HG03520 (cell line): ENCODE data around the gene HPDL.
"Not testable (repeated sequence)": the region's sequence is repeated elsewhere in the genome, so short reads cannot be mapped to it uniquely, and the experiment has no call there.

ENCODE experiments used
- ATAC-seq: cut with Tn5 transposase; IDR thresholded peaks from one replicate; pipeline ENCODE4 v1.9.1; 2021; ENCODE audit warnings: mild to moderate bottlenecking, moderate library complexity; ENCODE audit not compliant: unreplicated experiment

The HPDL gene

DNA sequence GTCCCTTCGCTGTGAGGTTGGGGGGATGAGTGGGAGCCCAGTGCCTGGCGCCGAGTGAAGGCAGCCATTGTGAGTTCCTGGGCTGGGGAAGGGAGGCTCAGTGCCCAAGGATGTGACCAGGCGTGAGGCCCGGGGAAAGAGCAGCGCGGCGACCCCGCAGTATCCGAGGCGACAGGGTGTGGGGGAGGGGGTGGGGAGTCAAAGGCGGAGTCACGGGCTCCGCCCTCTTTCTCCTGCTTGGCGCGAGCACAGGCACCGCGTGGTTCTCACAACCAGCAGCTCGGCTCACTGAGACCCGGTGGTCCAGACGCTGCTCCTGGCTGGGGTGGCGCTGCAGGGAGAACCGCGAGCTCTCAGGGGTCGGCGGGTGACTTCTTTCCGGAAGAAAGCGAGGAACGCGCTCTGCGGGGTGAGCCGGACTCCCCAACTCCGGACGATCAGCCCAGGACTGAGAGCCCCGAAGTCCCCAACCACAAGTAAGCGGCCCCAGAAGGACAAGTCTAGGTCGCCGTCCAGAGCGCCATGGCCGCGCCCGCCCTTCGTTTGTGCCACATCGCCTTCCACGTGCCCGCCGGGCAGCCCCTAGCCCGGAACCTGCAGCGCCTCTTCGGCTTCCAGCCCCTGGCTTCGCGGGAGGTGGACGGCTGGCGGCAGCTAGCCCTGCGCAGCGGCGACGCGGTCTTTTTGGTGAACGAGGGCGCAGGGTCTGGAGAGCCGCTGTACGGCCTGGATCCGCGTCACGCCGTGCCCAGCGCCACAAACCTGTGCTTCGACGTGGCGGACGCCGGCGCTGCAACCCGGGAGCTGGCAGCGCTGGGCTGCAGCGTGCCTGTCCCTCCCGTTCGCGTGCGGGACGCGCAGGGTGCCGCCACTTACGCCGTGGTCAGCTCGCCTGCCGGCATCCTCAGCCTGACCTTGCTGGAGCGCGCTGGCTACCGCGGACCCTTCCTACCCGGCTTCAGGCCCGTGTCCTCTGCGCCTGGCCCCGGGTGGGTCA lies at the start of gene HPDL:
TSS of gene HPDL (plus strand) at position 269 of the 997 bp plus-strand sequence. CDS start at position 523, 254 bp downstream.
- ATAC-seq = no peak

DNA sequence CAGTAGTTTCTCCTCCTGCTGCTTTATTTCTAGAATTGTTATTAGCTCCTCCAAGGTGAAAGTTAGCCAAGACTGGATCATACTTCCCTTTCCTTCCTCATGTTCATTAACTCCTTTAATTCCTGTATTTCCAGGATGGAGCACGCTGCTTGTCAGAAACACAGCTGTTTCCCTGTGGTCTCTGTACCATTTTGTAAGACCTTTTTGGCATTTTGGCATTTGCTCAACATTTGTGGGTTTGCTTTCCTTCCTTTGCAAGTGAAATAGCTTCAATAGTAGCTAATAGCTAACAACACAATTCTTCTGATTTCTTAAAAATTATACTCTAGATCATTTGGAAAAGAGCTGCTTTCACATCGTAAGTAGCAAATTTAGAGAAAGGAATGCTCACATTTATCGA lies 44.3 kb upstream of the HPDL start:
- ATAC-seq = no peak

DNA sequence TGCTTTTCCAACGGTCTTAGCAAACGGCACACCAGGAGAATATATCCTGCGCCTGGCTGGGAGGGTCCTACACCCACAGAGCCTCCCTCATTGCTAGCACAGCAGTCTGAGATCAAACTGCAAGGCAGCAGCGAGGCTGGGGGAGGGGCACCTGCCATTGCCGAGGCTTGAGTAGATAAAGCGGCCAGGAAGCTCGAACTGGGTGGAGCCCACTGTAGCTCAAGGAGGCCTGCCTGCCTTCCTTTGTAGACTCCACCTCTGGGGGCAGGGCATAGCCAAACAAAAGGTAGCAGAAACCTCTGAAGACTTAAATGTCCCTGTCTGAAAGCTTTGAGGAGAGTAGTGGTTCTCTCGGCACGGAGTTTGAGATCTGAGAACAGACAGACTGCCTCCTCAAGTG lies 41.8 kb upstream of the HPDL start:
- not testable (repeated sequence) for ATAC-seq

DNA sequence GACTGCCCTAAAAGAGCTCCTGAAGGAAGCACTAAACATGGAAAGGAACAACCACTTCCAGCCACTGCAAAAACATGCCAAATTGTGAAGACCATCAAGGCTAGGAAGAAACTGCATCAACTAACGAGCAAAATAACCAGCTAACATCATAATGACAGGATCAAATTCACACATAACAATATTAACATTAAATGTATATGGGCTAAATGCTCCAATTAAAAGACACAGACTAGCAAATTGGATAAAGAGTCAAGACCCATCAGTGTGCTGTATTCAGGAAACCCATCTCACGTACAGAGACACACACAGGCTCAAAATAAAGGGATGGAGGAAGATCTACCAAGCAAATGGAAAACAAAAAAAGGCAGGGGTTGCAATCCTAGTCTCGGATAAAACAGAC lies 40.2 kb upstream of the HPDL start:
- ATAC-seq = not testable (repeated sequence)

DNA sequence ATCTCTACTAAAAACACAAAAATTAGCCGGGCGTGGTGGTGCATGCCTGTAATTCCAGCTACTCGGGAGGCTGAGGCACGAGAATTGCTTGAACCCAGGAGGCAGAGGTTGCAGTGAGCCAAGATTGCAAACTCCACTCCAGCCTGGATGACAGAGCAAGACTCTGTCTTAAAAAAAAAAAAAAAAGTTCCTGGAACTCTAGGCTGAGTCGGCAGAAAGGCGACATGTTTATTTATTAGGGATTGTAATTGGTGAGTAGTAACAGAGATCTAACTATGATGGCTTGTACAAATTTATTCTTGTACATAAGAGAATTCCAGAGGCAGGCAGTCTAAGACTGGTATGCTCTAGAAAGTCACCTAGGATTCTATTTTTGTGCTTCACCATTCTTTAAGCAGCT lies 35.7 kb upstream of the HPDL start:
- not testable (repeated sequence) for ATAC-seq

DNA sequence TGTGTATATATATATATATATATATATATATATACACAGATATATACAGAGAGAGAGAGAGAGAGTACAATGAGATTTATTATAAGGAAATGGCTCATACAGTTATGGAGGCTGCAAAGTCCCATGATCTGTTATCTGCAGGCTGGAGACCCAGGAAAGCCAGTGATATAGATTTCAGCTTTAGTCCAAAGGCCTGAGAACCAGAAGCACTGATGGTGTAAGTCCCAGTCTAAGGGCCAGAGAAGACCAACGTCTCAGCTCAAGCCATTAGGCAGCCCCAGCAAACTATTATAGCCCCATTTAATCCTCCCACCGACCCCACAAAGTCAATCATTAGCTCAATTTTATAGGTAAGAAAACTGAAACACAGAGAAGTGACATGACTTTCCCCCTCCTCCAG lies 35.0 kb upstream of the HPDL start:
- no peak for ATAC-seq

DNA sequence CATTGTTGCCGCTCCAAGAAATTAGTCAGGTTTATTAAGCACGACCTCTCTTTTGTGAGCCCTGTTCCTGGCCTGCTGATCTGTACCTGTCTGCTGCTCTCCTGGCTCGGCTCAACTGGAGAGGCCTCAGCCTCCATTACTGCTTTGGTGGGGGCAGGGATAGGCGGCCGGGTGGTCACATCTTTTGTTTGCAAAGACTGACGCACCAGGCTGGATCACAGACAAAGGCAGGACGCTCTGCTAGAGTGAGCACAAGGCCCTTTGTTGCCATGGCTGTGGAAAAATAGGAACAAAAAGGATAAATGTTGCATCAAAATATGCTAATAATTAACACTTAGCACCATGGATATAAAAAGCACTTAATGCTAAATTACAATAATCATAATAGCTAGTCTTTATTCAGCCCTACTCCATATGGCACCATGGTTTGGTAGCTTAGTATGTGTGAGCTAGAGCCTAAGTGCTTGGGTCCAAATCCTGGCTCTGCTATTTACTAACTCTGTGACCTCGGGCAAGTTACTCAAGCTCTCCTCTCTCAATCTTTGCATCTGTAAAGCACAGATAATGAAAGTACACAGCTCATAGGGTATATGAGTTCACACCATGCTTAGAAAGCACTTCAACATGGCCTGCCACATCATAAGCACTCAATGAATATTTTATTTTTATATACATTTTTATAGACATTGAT lies 28.9 kb upstream of the HPDL start:
- no peak for ATAC-seq

DNA sequence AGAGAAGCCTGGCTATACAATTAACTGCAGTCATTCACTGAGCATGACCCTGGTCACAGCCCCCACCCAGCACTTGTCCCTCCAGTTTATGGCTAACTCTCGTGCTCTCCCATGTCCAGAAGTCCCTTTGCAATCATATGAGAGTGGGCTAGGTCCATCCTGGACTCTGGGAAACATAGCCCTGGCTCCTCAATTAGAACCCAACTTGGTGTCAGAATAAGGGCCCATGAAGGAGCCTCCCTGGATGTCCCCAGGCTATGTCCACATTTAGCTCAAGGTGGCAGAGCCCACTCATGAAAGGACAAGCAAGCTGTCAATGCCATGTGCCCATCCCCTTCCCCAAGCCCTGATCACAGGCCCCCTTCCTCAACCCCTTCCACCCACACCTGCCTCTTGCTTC lies 27.4 kb upstream of the HPDL start:
- no peak for ATAC-seq

DNA sequence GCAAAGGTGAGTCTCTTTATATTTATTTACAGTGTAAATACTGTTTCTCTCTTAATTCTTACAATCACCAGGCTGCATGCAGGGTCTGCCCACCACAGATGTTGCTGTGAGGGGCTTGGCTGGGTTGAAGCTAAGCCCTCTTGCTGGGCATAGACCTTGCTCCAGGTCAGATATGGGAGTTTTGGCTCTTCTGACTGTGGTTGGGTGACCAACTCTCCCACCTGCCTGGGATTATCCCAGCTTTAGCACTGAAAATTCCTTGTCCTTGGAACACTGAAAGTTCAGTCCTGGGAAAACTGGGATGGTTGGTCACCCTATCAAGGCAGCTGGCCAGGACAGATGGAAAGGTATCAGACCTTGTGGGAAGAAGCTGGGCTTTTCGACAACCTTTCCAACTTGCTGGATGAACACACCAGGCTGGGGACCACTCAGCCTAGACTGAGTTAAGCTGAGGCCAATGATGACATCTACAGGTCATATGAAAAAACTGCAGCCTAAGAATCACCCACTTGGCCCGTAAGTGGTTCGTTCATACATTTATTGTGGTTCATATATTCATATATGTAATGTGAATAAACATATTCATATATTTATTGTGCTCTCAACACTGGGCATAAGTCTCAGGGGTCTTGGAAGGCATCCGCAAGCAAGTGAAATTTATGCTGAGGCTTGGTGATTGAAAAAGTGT lies 26.6 kb upstream of the HPDL start:
- no peak for ATAC-seq

DNA sequence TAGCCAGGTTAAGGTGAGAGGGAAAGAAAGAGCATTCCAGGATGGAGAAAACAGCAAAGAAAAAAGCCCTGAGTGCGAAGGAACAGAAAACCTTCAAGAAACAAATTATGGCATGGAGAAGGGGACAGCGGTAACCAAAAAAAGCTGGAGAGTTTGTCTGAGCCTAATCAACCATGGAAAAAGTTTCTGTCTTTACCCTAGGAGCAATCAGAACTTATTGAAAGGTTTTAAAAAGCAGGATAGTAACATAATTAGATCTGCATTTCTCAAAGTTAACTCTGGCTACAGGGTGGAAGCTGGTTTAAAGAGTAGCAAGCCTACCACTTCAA lies 26.1 kb upstream of the HPDL start:
- ATAC-seq = no peak

DNA sequence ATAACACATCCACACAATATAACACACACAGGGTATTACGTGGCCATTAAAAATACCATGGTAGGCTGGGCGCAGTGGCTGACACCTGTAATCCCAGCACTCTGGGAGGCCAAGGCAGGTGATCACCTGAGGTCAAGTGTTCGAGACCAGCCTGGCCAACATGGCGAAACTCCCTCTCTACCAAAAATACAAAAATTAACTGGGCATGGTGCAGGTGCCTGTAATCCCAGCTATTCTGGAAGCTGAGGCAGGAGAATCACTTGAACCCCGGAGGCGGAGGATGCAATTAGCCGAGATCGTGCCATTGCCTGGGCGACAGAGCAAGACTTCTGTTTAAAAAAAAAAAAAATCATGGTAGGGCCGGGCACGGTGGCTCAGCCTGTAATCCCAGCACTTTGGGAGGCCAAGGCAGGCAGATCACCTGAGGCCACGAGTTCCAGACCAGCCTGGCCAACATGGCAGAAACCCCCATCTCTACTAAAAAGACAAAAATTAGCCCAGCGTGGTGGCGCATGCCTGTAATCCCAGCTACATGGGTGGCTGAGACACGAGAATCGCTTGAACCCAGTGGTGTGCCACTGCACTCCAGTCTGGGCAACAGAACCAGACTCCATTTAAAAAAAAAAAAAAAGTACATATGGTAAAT lies 24.1 kb upstream of the HPDL start:
- no peak for ATAC-seq

DNA sequence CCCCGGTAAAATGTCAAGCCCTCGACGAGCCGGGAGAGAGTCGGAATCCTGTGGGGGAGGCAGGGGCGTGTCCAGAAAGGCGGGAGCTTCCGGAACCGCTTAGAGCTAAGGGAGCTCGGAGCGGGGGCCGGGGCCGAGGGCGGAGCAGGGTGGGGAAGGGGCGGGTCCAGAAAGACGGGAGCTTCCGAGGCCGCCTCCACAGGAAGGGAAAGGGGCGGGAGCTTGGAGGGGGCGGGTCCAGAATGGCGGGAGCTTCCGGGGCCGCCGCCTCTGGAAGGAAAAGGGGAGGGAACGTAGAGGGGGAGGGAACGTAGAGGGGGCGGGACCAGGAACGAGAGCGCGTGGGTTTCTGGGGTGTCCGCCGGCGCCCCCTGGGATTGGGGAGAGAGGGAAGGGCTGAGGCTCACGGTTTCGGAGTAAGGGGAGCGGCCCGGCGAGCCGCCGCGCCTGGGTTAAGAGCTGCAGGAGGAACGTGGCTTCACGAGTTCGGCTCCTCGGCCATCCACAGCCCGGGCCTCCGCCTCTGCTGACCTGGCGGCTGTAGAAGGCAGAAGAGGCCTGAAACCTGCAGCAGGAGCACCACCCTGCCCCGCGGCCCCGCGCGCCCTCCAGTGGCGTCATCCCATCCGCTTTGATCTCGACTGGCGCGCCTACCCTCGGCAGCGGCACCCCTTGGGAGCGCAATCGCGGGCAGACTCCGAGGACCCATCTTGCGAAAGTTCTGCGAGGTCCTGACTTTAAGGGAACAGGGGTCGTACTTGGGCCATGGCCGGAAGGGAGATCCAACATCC lies 23.0 kb upstream of the HPDL start:
- ATAC-seq = peak; percentile 73

DNA sequence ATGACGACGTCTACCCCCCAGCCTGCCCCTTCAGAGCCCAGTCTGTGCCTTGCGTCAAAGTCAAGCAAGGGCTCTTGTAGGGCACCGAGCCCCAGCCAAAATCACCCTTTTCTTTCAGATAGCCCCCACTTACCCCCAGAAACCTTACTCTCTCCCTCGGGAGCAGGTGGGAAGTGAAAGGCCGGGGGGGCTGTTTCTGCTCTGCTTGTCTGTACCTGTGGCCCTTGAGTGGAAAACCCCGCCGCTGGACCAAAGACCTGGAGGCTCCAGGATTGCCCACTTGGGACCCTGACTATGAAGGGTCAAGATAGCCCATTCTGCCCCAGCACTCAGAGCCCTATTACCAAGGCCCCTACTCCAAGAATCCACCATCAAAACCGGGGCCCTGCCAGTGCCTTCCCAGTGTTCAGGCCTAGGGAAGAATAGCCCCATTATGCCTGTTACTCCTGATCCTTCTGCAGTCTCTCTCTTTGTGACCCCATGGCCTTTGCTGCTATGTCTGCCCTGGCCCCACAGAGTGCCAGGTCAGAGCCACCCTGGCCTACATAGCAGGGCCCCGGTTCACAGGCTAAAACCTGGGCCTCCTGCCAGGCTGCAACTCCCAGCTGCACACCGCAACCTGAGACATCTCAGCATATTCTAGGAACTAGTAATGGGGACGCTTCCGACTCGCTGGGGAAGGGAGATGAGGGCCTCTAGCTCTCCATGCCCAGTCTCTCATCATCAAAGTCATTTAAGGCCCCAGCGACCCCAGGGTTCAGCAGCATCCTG lies 22.2 kb upstream of the HPDL start:
- no peak for ATAC-seq

DNA sequence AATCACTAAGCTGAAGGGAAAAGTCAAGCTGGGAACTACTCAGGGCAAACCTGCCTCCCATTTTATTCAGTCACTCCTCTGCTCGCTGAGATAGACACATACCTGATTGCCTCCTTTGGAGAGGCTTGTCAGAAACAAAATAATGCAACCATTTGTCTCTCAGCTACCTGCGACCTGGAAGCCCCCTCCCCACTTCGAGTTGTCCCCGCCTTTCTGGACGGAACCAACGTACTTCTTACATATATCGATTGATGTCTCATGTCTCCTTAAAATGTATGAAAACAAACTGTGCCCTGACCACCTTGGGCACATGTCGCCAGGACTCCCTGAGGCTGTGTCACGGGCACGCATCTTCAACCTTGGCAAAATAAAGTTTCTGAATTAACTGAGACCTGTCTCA lies 21.5 kb upstream of the HPDL start:
- ATAC-seq = no peak

DNA sequence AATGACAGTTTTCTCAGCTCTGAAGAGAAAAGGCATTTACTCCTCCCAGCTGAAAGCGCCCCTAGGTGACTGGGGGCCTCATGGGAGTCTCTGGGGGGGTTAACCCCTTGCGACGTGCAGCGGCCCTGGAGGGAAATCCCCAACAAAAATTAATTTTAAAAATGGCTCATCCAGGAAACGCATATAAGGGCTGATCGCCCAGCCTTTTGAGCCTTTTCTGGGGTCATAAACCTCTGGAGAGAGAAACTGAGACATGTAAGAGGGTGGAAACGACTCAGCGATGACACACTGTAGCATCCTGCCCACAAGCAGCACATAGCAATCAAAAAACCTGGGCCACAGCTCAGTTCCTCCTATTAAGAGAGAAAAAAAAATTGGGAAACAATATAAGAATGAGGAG lies 20.4 kb upstream of the HPDL start:
- ATAC-seq = no peak

DNA sequence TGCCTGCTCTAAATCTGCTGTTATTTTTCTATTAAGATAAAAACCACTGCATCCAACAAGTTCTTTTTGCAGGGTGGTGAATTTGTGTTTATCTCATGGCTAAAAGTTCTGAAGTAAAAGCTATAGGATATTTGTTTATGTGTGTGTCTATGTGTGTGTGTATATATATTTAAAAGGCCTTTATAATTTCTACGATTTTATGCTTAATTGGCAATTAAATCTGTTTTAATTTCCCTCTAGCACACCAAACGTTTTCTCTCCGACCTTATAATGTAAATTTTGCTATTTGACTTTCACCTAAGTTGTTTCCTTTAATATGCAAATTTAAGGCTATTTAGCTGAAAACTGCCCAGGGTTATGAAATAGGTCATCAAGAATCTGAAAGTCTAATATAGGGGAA lies 19.8 kb upstream of the HPDL start:
- ATAC-seq = no peak

DNA sequence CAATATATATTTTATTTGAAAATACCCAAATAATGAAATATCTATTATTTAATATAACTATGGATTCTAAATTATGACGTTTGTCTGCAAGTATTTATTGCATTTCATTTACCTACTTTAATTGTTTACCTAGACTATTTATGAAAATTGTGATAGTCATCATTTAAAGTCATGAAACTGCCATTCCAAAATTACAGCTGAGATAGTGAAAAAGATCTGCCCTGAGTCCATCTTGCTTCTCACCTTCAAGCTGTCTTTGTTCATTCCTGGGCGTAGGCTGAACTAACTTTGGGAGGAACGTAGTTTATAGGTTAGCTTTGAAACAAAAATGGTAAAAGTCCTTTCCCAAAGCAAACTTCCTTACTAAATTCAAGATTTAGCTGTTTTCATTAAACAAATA lies 12.4 kb upstream of the HPDL start:
- no peak for ATAC-seq

DNA sequence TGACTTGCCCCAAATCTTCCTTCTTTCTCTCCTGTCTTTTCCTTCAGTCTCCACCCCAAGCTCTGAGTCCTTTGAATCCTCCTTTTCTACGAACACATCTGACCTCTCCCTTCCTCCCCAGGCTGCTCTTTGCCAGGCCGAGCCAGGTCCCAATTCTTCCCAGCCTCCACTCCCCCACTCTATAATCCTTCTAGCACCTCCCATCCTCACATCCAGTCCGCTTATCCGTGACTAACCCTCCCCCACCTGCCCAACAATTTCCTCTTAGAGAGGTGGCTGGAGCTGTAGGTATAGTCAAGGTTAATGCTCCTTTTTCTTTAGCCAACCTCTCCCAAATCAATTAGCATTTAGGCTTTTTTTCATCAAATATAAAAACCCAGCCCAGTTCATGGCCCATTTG lies 9.5 kb upstream of the HPDL start:
- ATAC-seq = no peak

DNA sequence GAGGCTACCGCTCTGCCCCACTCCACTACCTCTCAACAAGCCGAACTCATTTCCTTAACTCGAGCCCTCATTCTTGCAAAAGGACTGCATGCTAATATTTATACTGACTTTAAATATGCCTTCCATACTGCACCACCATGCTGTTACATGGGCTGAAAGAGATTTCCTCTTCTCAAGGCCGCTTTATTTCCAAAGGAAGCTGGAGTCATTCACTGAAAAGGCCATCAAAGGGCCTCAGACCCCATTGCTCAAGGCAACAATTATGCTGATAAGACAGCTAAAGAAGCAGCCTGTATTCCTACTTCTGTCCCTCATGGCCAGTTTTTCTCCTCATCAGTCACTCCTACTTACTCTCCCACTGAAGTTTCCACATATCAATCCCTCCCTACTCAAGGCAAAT lies 6.9 kb upstream of the HPDL start:
- no peak for ATAC-seq

DNA sequence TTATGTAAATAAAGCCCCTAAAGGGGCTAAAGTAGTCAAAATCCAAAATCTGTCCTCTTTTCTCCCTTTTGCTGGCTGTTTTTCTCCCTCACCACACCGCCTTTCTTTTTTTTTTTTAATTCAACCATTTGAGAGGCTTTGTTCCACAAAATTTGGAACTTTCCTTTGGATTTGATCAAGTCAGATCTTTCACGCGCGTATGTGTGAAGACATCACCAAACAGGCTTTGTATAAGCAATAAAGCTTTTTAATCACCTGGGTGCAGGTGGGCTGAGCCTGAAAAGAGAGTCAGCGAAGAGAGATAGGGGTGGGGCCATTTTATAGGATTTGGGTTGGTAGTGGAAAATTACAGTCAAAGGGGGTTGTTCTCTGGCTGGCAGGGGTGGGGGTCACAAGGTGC lies 5.3 kb upstream of the HPDL start:
- no peak for ATAC-seq
